ENCODE results near the gene GAPDHS. TPM values are rescaled to one million over a fixed set of nuclear protein-coding genes. Genes with fewer than 3 reads are reported as not detected.

GAPDHS gene
- total RNA-seq, 1 experiment from 2014 or later = not detected

DNA sequence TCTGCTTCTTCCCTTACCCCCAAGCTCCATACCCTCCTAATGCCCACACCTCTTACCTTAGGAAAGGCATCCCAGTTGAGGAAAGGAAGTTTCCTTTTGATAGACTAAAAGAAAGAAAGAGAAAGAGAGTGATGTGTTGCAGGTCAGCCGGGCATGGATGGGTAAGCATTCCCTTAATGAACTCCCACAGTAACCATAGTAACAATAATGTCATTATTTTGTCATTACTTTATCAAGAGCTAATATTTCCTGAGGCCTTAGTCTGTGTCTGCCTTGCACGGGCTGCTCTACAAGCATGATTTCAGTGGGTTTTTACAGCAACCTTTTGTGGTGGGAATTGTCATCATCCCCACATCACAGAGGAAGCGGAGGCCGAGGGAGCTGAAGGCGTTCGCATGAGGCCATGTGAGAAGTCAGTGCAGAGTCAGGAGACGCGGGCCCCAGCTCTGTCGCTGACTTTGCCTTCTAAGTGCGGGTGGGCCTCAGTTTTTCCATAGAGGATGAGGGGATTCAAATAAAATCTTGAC lies 45.5 kb upstream of the GAPDHS start:
- no peak overlapping the region for H3K27ac Mint-ChIP-seq

More for the DNA sequence above, 45.5 kb upstream of the GAPDHS start:
- Histone ChIP-seq H3K4me1 (ENCODE audit: insufficient read depth, low read length) (no peaks in the 10 kb centered on the region), H3K4ac (ENCODE audit: low read depth, low read length) (no peak overlapping the region), H2BK120ac (ENCODE audit: low read depth, low read length, poor library complexity, severe bottlenecking) (no peak overlapping the region), H2BK12ac (ENCODE audit: insufficient read length, low read depth, low read length) (no peak overlapping the region), H3K4me2 (ENCODE audit: insufficient read depth, insufficient read length, low read length) (no peak overlapping the region), H3K56ac (ENCODE audit: insufficient read length, low read depth, low read length) (no peak overlapping the region), H4K5ac (ENCODE audit: insufficient read length, low read depth, low read length) (no peak overlapping the region), H3K79me2 (ENCODE audit: insufficient read depth, low read length) (no peaks in the 10 kb centered on the region), H3K27me3 (ENCODE audit: insufficient read depth, low read length) (no peaks in the 10 kb centered on the region), H3K14ac (ENCODE audit: insufficient read depth, low read length) (no peak overlapping the region), H2AFZ (ENCODE audit: low read length) (no peak overlapping the region), H3K23ac (ENCODE audit: insufficient read length, low read depth, low read length) (no peak overlapping the region), H2BK5ac (ENCODE audit: insufficient read length, low read length) (no peak overlapping the region), H3T11ph (ENCODE audit: low read length) (no peak overlapping the region), H4K8ac (replicated peaks; ENCODE audit: insufficient read length, low read depth, low read length) (no peak overlapping the region), H3K9ac (ENCODE audit: extremely low read depth, insufficient read length, low read length) (no peak overlapping the region), H3K23me2 (ENCODE audit: insufficient read length, low read depth, low read length, poor library complexity, severe bottlenecking) (no peaks in the 10 kb centered on the region), H3K9me3 (ENCODE audit: control insufficient read depth, low read depth, low read length) (no peaks in the 10 kb centered on the region), H2BK15ac (ENCODE audit: low read depth, low read length) (no peak overlapping the region), H3K27ac (ENCODE audit: insufficient read length, low read depth, low read length) (no peak overlapping the region), H2AK5ac (ENCODE audit: insufficient read length, low read length) (no peak overlapping the region), H3K79me1 (ENCODE audit: insufficient read depth, low read depth, low read length, poor library complexity, severe bottlenecking) (no peaks in the 10 kb centered on the region), H3K18ac (ENCODE audit: insufficient read length, low read depth, low read length) (no peak overlapping the region), H4K91ac (ENCODE audit: insufficient read length, low read depth, low read length) (no peak overlapping the region), H4K20me1 (ENCODE audit: control insufficient read depth, insufficient read depth, insufficient read length) (no peaks in the 10 kb centered on the region), H2BK20ac (ENCODE audit: low read depth, low read length, poor library complexity, severe bottlenecking) (no peak overlapping the region)
- DNase-seq = no peak
- no CpG with 5 or more reads among the region's 10 CpGs for WGBS (ENCODE audit: extremely low coverage, insufficient read length, low lambda C conversion rate)
- Mint-ChIP-seq H3K27me3 (ENCODE audit: low read depth) (peaks cover 48% of the 10 kb centered on the region), H3K9me3 (no peaks in the 10 kb centered on the region), H3K4me1 (peaks cover 0 to 3% of the 10 kb centered on the region in 2 experiments; a peak in 1 of 4 replicates), H3K4me3 (no peak overlapping the region), H3K36me3 (ENCODE audit: insufficient read depth in 1 of 3, low read depth in 3 of 3) (no peaks in the 10 kb centered on the region)
- TF ChIP-seq, protein P1, sequence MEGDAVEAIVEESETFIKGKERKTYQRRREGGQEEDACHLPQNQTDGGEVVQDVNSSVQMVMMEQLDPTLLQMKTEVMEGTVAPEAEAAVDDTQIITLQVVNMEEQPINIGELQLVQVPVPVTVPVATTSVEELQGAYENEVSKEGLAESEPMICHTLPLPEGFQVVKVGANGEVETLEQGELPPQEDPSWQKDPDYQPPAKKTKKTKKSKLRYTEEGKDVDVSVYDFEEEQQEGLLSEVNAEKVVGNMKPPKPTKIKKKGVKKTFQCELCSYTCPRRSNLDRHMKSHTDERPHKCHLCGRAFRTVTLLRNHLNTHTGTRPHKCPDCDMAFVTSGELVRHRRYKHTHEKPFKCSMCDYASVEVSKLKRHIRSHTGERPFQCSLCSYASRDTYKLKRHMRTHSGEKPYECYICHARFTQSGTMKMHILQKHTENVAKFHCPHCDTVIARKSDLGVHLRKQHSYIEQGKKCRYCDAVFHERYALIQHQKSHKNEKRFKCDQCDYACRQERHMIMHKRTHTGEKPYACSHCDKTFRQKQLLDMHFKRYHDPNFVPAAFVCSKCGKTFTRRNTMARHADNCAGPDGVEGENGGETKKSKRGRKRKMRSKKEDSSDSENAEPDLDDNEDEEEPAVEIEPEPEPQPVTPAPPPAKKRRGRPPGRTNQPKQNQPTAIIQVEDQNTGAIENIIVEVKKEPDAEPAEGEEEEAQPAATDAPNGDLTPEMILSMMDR (conservative IDR thresholded peaks at IDR 0.05) = no peak

All from H9 (cell line).